ENCODE results near the gene CAMTA1. TPM values are rescaled to one million over a fixed set of nuclear protein-coding genes. Genes with fewer than 3 reads are reported as not detected.
A peak's percentile ranks its signal among the peaks of the same experiment; 100 is the strongest.
"Not testable (repeated sequence)": the region's sequence is repeated elsewhere in the genome, so short reads cannot be mapped to it uniquely, and the experiment has no call there.

The CAMTA1 gene
- polyA plus RNA-seq, 1 donor from 2014 or later: 79.0 TPM

GRCh38 chr1:7594714-7595295 is 809.6 kb downstream of the CAMTA1 start:
- no peaks in the 10 kb centered on the region for H3K4me1 Mint-ChIP-seq
- H3K27me3 Mint-ChIP-seq: peaks cover 7% of the 10 kb centered on the region
- H3K4me3 Mint-ChIP-seq: no peak overlapping the region
- peak overlapping the region in 1 of 3 donors; percentile 40 for H3K27ac Mint-ChIP-seq
- peaks cover 0 to 3% (median under 1%) of the 10 kb centered on the region in 3 donors for H3K9me3 Mint-ChIP-seq
- peaks cover 2% of the 10 kb centered on the region for H3K36me3 Mint-ChIP-seq

- H3K9me3 Mint-ChIP-seq: peaks cover 0 to 3% (median 2%) of the 10 kb centered on the region in 3 donors
- H3K4me1 Mint-ChIP-seq: no peaks in the 10 kb centered on the region
- no peak overlapping the region for H3K27ac Mint-ChIP-seq
- no peak overlapping the region for H3K4me3 Mint-ChIP-seq
- H3K27me3 Mint-ChIP-seq: peaks cover 7% of the 10 kb centered on the region
- H3K36me3 Mint-ChIP-seq: peaks cover 2% of the 10 kb centered on the region
Measured at GRCh38 chr1:7595336-7595735, 810.1 kb downstream of the CAMTA1 start.

- H3K36me3 Mint-ChIP-seq: peaks cover 2% of the 10 kb centered on the region
- peaks cover 0 to 3% (median 2%) of the 10 kb centered on the region in 3 donors for H3K9me3 Mint-ChIP-seq
- H3K4me1 Mint-ChIP-seq: no peaks in the 10 kb centered on the region
- no peak overlapping the region for H3K4me3 Mint-ChIP-seq
- no peak overlapping the region for H3K27ac Mint-ChIP-seq
- peaks cover 7% of the 10 kb centered on the region for H3K27me3 Mint-ChIP-seq
Measured at GRCh38 chr1:7596126-7596965, 811.1 kb downstream of the CAMTA1 start.

GRCh38 chr1:7598058-7598457 is 812.8 kb downstream of the CAMTA1 start:
- not testable (repeated sequence) for H3K27me3 Mint-ChIP-seq, H3K27ac Mint-ChIP-seq, H3K9me3 Mint-ChIP-seq, H3K4me3 Mint-ChIP-seq, H3K4me1 Mint-ChIP-seq, H3K36me3 Mint-ChIP-seq

GRCh38 chr1:7604906-7605305 is 819.7 kb downstream of the CAMTA1 start:
- H3K9me3 Mint-ChIP-seq, H3K36me3 Mint-ChIP-seq, H3K4me1 Mint-ChIP-seq, H3K27me3 Mint-ChIP-seq, H3K27ac Mint-ChIP-seq, H3K4me3 Mint-ChIP-seq: not testable (repeated sequence)

- H3K4me1 Mint-ChIP-seq: no peaks in the 10 kb centered on the region
- H3K4me3 Mint-ChIP-seq: no peak overlapping the region
- no peaks in the 10 kb centered on the region for H3K36me3 Mint-ChIP-seq
- peaks cover 8% of the 10 kb centered on the region for H3K27me3 Mint-ChIP-seq
- peaks cover 0 to 3% (median 0%) of the 10 kb centered on the region in 3 donors for H3K9me3 Mint-ChIP-seq
- H3K27ac Mint-ChIP-seq: no peak overlapping the region
Measured at GRCh38 chr1:7606096-7606495, 820.8 kb downstream of the CAMTA1 start.

GRCh38 chr1:7607097-7607496 is 821.8 kb downstream of the CAMTA1 start:
- H3K27ac Mint-ChIP-seq: no peak overlapping the region
- H3K36me3 Mint-ChIP-seq: no peaks in the 10 kb centered on the region
- peak overlapping the region in 1 of 4 donors; percentile 3 for H3K4me3 Mint-ChIP-seq
- no peaks in the 10 kb centered on the region for H3K4me1 Mint-ChIP-seq
- H3K9me3 Mint-ChIP-seq: peaks cover 0 to 3% (median 0%) of the 10 kb centered on the region in 3 donors
- peaks cover 8% of the 10 kb centered on the region for H3K27me3 Mint-ChIP-seq

GRCh38 chr1:7608628-7609305 is 823.5 kb downstream of the CAMTA1 start:
- H3K4me3 Mint-ChIP-seq: no peak overlapping the region
- H3K36me3 Mint-ChIP-seq: no peaks in the 10 kb centered on the region
- H3K4me1 Mint-ChIP-seq: no peaks in the 10 kb centered on the region
- H3K27me3 Mint-ChIP-seq: peaks cover 10% of the 10 kb centered on the region
- no peak overlapping the region for H3K27ac Mint-ChIP-seq
- peaks cover 0 to 3% (median 0%) of the 10 kb centered on the region in 3 donors for H3K9me3 Mint-ChIP-seq

- Mint-ChIP-seq H3K4me3 (peak overlapping the region in 1 of 4 donors; percentile 17), H3K9me3 (peaks cover 0 to 2% (median 0%) of the 10 kb centered on the region in 3 donors), H3K27ac (no peak overlapping the region), H3K36me3 (no peaks in the 10 kb centered on the region), H3K27me3 (peaks cover 7% of the 10 kb centered on the region), H3K4me1 (no peaks in the 10 kb centered on the region)
Measured at GRCh38 chr1:7609311-7609994, 824.2 kb downstream of the CAMTA1 start.

- peaks cover 4% of the 10 kb centered on the region for H3K27me3 Mint-ChIP-seq
- H3K9me3 Mint-ChIP-seq: peaks cover 0 to 2% (median 0%) of the 10 kb centered on the region in 3 donors
- no peaks in the 10 kb centered on the region for H3K36me3 Mint-ChIP-seq
- no peak overlapping the region for H3K4me3 Mint-ChIP-seq
- H3K4me1 Mint-ChIP-seq: no peaks in the 10 kb centered on the region
- H3K27ac Mint-ChIP-seq: no peak overlapping the region
Measured at GRCh38 chr1:7610106-7610731, 825.0 kb downstream of the CAMTA1 start.

- H3K27ac Mint-ChIP-seq: no peak overlapping the region
- peaks cover 0 to 2% (median 0%) of the 10 kb centered on the region in 3 donors for H3K9me3 Mint-ChIP-seq
- H3K4me1 Mint-ChIP-seq: no peaks in the 10 kb centered on the region
- no peak overlapping the region for H3K4me3 Mint-ChIP-seq
- H3K27me3 Mint-ChIP-seq: peaks cover 4% of the 10 kb centered on the region
- no peaks in the 10 kb centered on the region for H3K36me3 Mint-ChIP-seq
Measured at GRCh38 chr1:7610936-7611335, 825.7 kb downstream of the CAMTA1 start.

GRCh38 chr1:7611421-7612010 is 826.3 kb downstream of the CAMTA1 start:
- Mint-ChIP-seq H3K4me3 (no peak overlapping the region), H3K36me3 (no peaks in the 10 kb centered on the region), H3K4me1 (no peaks in the 10 kb centered on the region), H3K27ac (no peak overlapping the region), H3K27me3 (peaks cover 4% of the 10 kb centered on the region), H3K9me3 (peaks cover 0 to 2% (median 0%) of the 10 kb centered on the region in 3 donors)

GRCh38 chr1:7613106-7613850 is 828.0 kb downstream of the CAMTA1 start:
- Mint-ChIP-seq H3K9me3 (peaks cover 0 to 2% (median 0%) of the 10 kb centered on the region in 3 donors), H3K4me3 (peak overlapping the region in 1 of 4 donors; percentile 60), H3K27ac (peak overlapping the region in 1 of 3 donors; percentile 71), H3K36me3 (no peaks in the 10 kb centered on the region), H3K4me1 (no peaks in the 10 kb centered on the region), H3K27me3 (peaks cover 4% of the 10 kb centered on the region)

- Mint-ChIP-seq H3K9me3 (peaks cover 0 to 2% (median 0%) of the 10 kb centered on the region in 3 donors), H3K27ac (peak overlapping the region in 1 of 3 donors; percentile 71), H3K36me3 (no peaks in the 10 kb centered on the region), H3K4me3 (no peak overlapping the region), H3K27me3 (peaks cover 4% of the 10 kb centered on the region), H3K4me1 (no peaks in the 10 kb centered on the region)
Measured at GRCh38 chr1:7613851-7614205, 828.6 kb downstream of the CAMTA1 start.
